HG02943 (cell line): ENCODE data around the gene RAD21L1.
"Not testable (repeated sequence)": the region's sequence is repeated elsewhere in the genome, so short reads cannot be mapped to it uniquely, and the experiment has no call there.

Experiments
- ATAC-seq: cut with Tn5 transposase; IDR thresholded peaks from one replicate; pipeline ENCODE4 v1.9.1; 2021; ENCODE audit warnings: mild to moderate bottlenecking, low read depth, moderate library complexity; ENCODE audit not compliant: unreplicated experiment

The RAD21L1 gene

GRCh38 chr20:1199212-1199873 lies 26.5 kb upstream of the RAD21L1 start:
- ATAC-seq = no peak

- no peak for ATAC-seq
Measured at GRCh38 chr20:1199964-1200363, 25.9 kb upstream of the RAD21L1 start.

GRCh38 chr20:1202762-1203504 lies 22.9 kb upstream of the RAD21L1 start, which contains the start of gene C20orf202:
C20orf202 (plus strand) TSS chr20:1203454; CDS start chr20:1203586, 132 bp downstream.
- ATAC-seq = no peak

- no peak for ATAC-seq
Measured at GRCh38 chr20:1203630-1204029, 22.2 kb upstream of the RAD21L1 start.

- no peak for ATAC-seq
Measured at GRCh38 chr20:1204113-1204512, 21.7 kb upstream of the RAD21L1 start.

- no peak for ATAC-seq
Measured at GRCh38 chr20:1204576-1204975, 21.3 kb upstream of the RAD21L1 start.

- ATAC-seq = no peak
Measured at GRCh38 chr20:1205802-1206201, 20.0 kb upstream of the RAD21L1 start.

GRCh38 chr20:1206366-1207148 lies 19.3 kb upstream of the RAD21L1 start:
- ATAC-seq = no peak

GRCh38 chr20:1207293-1207878 lies 18.5 kb upstream of the RAD21L1 start:
- ATAC-seq = no peak

GRCh38 chr20:1209447-1210387 lies 16.1 kb upstream of the RAD21L1 start:
- no peak for ATAC-seq

- ATAC-seq = no peak
Measured at GRCh38 chr20:1210501-1210900, 15.3 kb upstream of the RAD21L1 start.

- no peak for ATAC-seq
Measured at GRCh38 chr20:1212023-1212422, 13.8 kb upstream of the RAD21L1 start.

GRCh38 chr20:1212607-1213396 lies 13.0 kb upstream of the RAD21L1 start:
- no peak for ATAC-seq

- ATAC-seq = no peak
Measured at GRCh38 chr20:1214838-1215261, 11.0 kb upstream of the RAD21L1 start.

- no peak for ATAC-seq
Measured at GRCh38 chr20:1215386-1216170, 10.3 kb upstream of the RAD21L1 start.

- ATAC-seq = not testable (repeated sequence)
Measured at GRCh38 chr20:1216527-1217427, 9.1 kb upstream of the RAD21L1 start.

- not testable (repeated sequence) for ATAC-seq
Measured at GRCh38 chr20:1222750-1223149, 3.1 kb upstream of the RAD21L1 start.
